Activated B cell treated with CpG ODN at 0.5 μM for 24 hours (primary cell): ENCODE data around the gene UBE2E2. TPM values are rescaled to one million over a fixed set of nuclear protein-coding genes. Genes with fewer than 3 reads are reported as not detected.

Source experiments
- ATAC-seq: fragments of 200-7000 bp; cut with Tn5 transposase; one replicate; pipeline ENCODE4 v1.10.0; 2021; ENCODE audit warnings: low read depth, mild to moderate bottlenecking, moderate library complexity
- CTCF ChIA-PET: fragments of 350-600 bp; sonication (Branson Sonifier 250); formaldehyde crosslinking; loops from one replicate; lab custom pipeline; 2021; ENCODE audit warnings: antibody characterized with exemption; lab: Charles Lee
- POLR2A ChIA-PET: fragments of 350-600 bp; sonication (Branson Sonifier 250); formaldehyde crosslinking; loops from one replicate; lab custom pipeline; 2021; ENCODE audit warnings: antibody characterized with exemption; lab: Charles Lee
- DNase-seq: peaks from one replicate; pipeline ENCODE4 v3.0.0; 2022
- H3K27ac Mint-ChIP-seq: one replicate; pipeline ENCODE4 v1.8.0; 2020; ENCODE audit warnings: mixed read lengths
- H3K27me3 Mint-ChIP-seq: one replicate; pipeline ENCODE4 v1.8.0; 2021; ENCODE audit warnings: mixed read lengths
- H3K36me3 Mint-ChIP-seq: one replicate; pipeline ENCODE4 v1.8.0; 2021; ENCODE audit warnings: low read depth, mixed read lengths
- H3K4me1 Mint-ChIP-seq: one replicate; pipeline ENCODE4 v1.8.0; 2021; ENCODE audit warnings: mixed read lengths
- H3K4me3 Mint-ChIP-seq: one replicate; pipeline ENCODE4 v1.8.0; 2020; ENCODE audit warnings: mild to moderate bottlenecking, mixed read lengths
- H3K9me3 Mint-ChIP-seq: one replicate; pipeline ENCODE4 v1.8.0; 2020; ENCODE audit warnings: mixed read lengths
- CTCF ChIP-seq: fragments of 200-600 bp; IDR thresholded peaks from one replicate; pipeline ENCODE4 v1.8.0; 2022; ENCODE audit warnings: antibody characterized with exemption, mild to moderate bottlenecking
- intact Hi-C: fragments of 100-400 bp; cut with micrococcal nuclease; formaldehyde crosslinking; loops from one replicate; pipeline ENCODE4 v1.15.1; 2024
- total RNA-seq: library from RNA; stranded (reverse); gene quantifications from 2 replicates; pipeline ENCODE4 v1.2.3, GENCODE V29; 2022

Gene UBE2E2
- total RNA-seq, 1 donor from 2014 or later: 48.5 TPM

- ChIA-PET CTCF (no interaction called here), POLR2A (no interaction called here)
- H3K4me1 Mint-ChIP-seq: peaks cover 21% of the 10 kb centered on the region
- ATAC-seq: no peak
- H3K27me3 Mint-ChIP-seq: no peaks in the 10 kb centered on the region
- no peak overlapping the region for H3K4me3 Mint-ChIP-seq
- intact Hi-C loops: no loop called here
- peaks cover 2% of the 10 kb centered on the region for H3K9me3 Mint-ChIP-seq
- DNase-seq: no peak
- H3K27ac Mint-ChIP-seq: no peak overlapping the region
- peaks cover 10% of the 10 kb centered on the region for H3K36me3 Mint-ChIP-seq
- no peak for TF ChIP-seq CTCF
These were observed 287.3 kb downstream of the UBE2E2 start for GRCh38 chr3:23490459-23490858.

GRCh38 chr3:23492057-23492456 lies 288.9 kb downstream of the UBE2E2 start:
- H3K4me3 Mint-ChIP-seq: no peak overlapping the region
- H3K36me3 Mint-ChIP-seq: no peaks in the 10 kb centered on the region
- intact Hi-C loops: no loop called here
- H3K27me3 Mint-ChIP-seq: no peaks in the 10 kb centered on the region
- TF ChIP-seq CTCF: no peak
- H3K27ac Mint-ChIP-seq: no peak overlapping the region
- DNase-seq (no peak), ATAC-seq (no peak)
- ChIA-PET CTCF (no interaction called here), POLR2A (interaction anchor here (0.5 kb wide), 1 partner anchor 36 kb away, joined by 3 read pairs; no protein-coding TSS in a partner anchor)
- peaks cover 25% of the 10 kb centered on the region for H3K4me1 Mint-ChIP-seq
- H3K9me3 Mint-ChIP-seq: peaks cover 1% of the 10 kb centered on the region

GRCh38 chr3:23493889-23494288 lies 290.8 kb downstream of the UBE2E2 start:
- H3K4me1 Mint-ChIP-seq: peaks cover 34% of the 10 kb centered on the region
- no peak overlapping the region for H3K27ac Mint-ChIP-seq
- ChIA-PET CTCF (no interaction called here), POLR2A (no interaction called here)
- H3K9me3 Mint-ChIP-seq: peaks cover 5% of the 10 kb centered on the region
- no peaks in the 10 kb centered on the region for H3K36me3 Mint-ChIP-seq
- DNase-seq (no peak), ATAC-seq (no peak)
- no peak overlapping the region for H3K4me3 Mint-ChIP-seq
- no peak for TF ChIP-seq CTCF
- intact Hi-C loops: no loop called here
- no peaks in the 10 kb centered on the region for H3K27me3 Mint-ChIP-seq

- TF ChIP-seq CTCF: no peak
- Mint-ChIP-seq H3K9me3 (peaks cover 5% of the 10 kb centered on the region), H3K27ac (no peak overlapping the region), H3K4me1 (peaks cover 27% of the 10 kb centered on the region), H3K36me3 (peaks cover 4% of the 10 kb centered on the region), H3K4me3 (no peak overlapping the region), H3K27me3 (no peaks in the 10 kb centered on the region)
- intact Hi-C loops: no loop called here
- DNase-seq (no peak), ATAC-seq (no peak)
- ChIA-PET POLR2A (no interaction called here), CTCF (no interaction called here)
These were observed 291.8 kb downstream of the UBE2E2 start for GRCh38 chr3:23494967-23495366.

- no peak for ATAC-seq
- Mint-ChIP-seq H3K4me3 (no peak overlapping the region), H3K36me3 (peaks cover 6% of the 10 kb centered on the region), H3K27ac (no peak overlapping the region), H3K4me1 (peaks cover 27% of the 10 kb centered on the region), H3K9me3 (peaks cover 5% of the 10 kb centered on the region), H3K27me3 (no peaks in the 10 kb centered on the region)
- ChIA-PET POLR2A (no interaction called here), CTCF (no interaction called here)
- DNase-seq: no peak
- intact Hi-C loops: no loop called here
- no peak for TF ChIP-seq CTCF
These were observed 292.4 kb downstream of the UBE2E2 start for GRCh38 chr3:23495507-23495906.
